Natural killer cell (primary cell): ENCODE measurements around the gene DCDC2C. TPM values are rescaled to one million over a fixed set of nuclear protein-coding genes. Genes with fewer than 3 reads are reported as not detected.

ENCODE experiments used
- ATAC-seq, 3 donors: fragments of 150-1000 bp in 2 of 3; fragments of 200-7000 bp in 1 of 3; cut with Tn5 transposase; 1 replicate in 1 of 3; 2 replicates in 2 of 3; pipeline ENCODE4 v1.10.0; 2021; ENCODE audit warnings: mild to moderate bottlenecking in 2 of 3, moderate library complexity in 2 of 3
- DNase-seq, 2 donors: peaks; one replicate each; pipeline versions ENCODE4 v3.0.0 to v3.0.0-alpha.2; 2013 to 2021; ENCODE audit warnings: mixed read lengths in 1 of 2
- H3K27ac ChIP-seq: one replicate; pipeline ENCODE4 v1.5.1; 2013; ENCODE audit warnings: mild to moderate bottlenecking, low read length
- H3K27me3 ChIP-seq: one replicate; pipeline ENCODE4 v1.6.1; 2013; ENCODE audit warnings: low read length; ENCODE audit not compliant: control insufficient read depth, insufficient read depth
- H3K36me3 ChIP-seq: one replicate; pipeline ENCODE4 v1.6.1; 2013; ENCODE audit warnings: low read length; ENCODE audit not compliant: control insufficient read depth, insufficient read depth
- H3K4me1 ChIP-seq: one replicate; pipeline ENCODE4 v1.6.1; 2013; ENCODE audit warnings: low read length; ENCODE audit not compliant: control insufficient read depth, insufficient read depth
- H3K4me3 ChIP-seq: one replicate; pipeline ENCODE4 v1.5.1; 2013; ENCODE audit warnings: low read length
- H3K9me3 ChIP-seq: one replicate; pipeline ENCODE4 v1.6.1; 2013; ENCODE audit warnings: low read length; ENCODE audit not compliant: control insufficient read depth, insufficient read depth
- H3K27ac Mint-ChIP-seq, 2 donors: one replicate each; pipeline ENCODE4 v1.8.0; 2022; ENCODE audit warnings: mild to moderate bottlenecking in 2 of 2, mixed read lengths in 2 of 2, moderate library complexity in 1 of 2
- H3K27me3 Mint-ChIP-seq, 2 donors: one replicate each; pipeline ENCODE4 v1.8.0; 2022; ENCODE audit warnings: low read depth in 2 of 2, mixed read lengths in 2 of 2
- H3K36me3 Mint-ChIP-seq: one replicate; pipeline ENCODE4 v1.8.0; 2022; ENCODE audit warnings: mixed read lengths
- H3K4me1 Mint-ChIP-seq, 2 donors: one replicate each; pipeline ENCODE4 v1.8.0; 2022; ENCODE audit warnings: mixed read lengths in 2 of 2
- H3K4me3 Mint-ChIP-seq: one replicate; pipeline ENCODE4 v1.8.0; 2022; ENCODE audit warnings: mild to moderate bottlenecking, moderate library complexity, mixed read lengths
- H3K9me3 Mint-ChIP-seq, 2 donors: one replicate each; pipeline ENCODE4 v1.8.0; 2022; ENCODE audit warnings: mixed read lengths in 2 of 2
- WGBS: methylation state at CpG from one replicate; pipeline ENCODE4 v1.1.7; 2013; ENCODE audit warnings: missing lambda C conversion rate; ENCODE audit not compliant: insufficient coverage; 5-methylcytosine and 5-hydroxymethylcytosine counted together
- intact Hi-C: fragments of 100-400 bp; cut with micrococcal nuclease; formaldehyde crosslinking; loops from one replicate; pipeline ENCODE4 v1.14.2; 2022
- total RNA-seq, 4 donors: library from RNA; stranded (reverse); fragments of 120-200 nt in 1 of 4; gene quantifications; one replicate each; pipeline versions ENCODE4 v1.2.3 to v1.2.4, GENCODE V29; 2013 to 2022
- TF ChIP-seq, protein P1 (sequence below): fragments of 200-600 bp; IDR thresholded peaks from one replicate; pipeline ENCODE4 v1.8.0; 2022; ENCODE audit warnings: antibody characterized with exemption

The DCDC2C gene
- total RNA-seq, 3 donors from 2014 or later (not counting 1 experiment from before 2014, with no cell fraction given): not detected

DNA sequence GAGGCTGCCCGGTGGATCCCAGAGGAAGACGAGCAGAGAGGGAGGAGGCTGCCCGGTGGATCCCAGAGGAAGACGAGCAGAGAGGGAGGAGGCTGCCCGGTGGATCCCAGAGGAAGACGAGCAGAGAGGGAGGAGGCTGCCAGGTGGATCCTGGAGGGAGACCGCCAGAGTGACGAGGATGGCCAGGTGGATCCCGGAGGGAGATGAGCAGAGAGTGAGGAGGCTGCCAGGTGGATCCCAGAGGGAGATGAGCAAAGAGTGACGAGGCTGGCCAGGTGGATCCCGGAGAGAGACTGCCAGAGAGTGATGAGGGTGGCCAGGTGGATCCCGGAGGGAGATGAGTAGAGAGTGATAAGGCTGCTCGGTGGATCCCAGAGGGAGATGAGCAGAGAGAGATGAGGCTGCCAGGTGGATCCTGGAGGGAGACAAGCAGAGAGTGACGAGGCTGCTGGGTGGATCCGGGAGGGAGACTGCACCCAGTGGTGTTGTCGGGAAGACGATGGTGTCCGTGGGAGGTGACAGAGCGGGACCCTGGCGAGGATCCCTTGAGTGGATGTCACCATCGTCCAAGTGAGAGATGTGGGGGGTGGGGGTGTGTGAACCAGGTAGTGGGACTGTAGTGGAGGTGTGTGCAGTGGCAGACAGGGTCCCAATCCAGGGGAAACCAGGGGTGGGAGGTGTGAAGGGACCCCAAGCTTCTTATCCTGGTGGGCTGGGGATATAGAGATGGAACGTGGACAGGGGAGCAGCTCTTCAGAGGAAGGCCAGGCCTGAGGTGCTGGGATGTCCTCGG is 22.3 kb downstream of the DCDC2C start:
- Histone ChIP-seq H3K27me3 (no peaks in the 10 kb centered on the region), H3K27ac (no peak overlapping the region), H3K36me3 (no peaks in the 10 kb centered on the region), H3K4me1 (no peaks in the 10 kb centered on the region), H3K4me3 (no peak overlapping the region), H3K9me3 (no peaks in the 10 kb centered on the region)
- DNase-seq (no peak), ATAC-seq (no peak)
- no peak overlapping the region for H3K27ac Mint-ChIP-seq
- WGBS: 86% methylated on average over 23 of the region's 23 CpGs
- H3K4me1 Mint-ChIP-seq: no peaks in the 10 kb centered on the region
- intact Hi-C loops: no loop called here
- H3K4me3 Mint-ChIP-seq: no peak overlapping the region
- H3K36me3 Mint-ChIP-seq: no peaks in the 10 kb centered on the region
- H3K27me3 Mint-ChIP-seq: peaks cover 0 to 2% of the 10 kb centered on the region in 2 donors
- H3K9me3 Mint-ChIP-seq: no peaks in the 10 kb centered on the region
- TF ChIP-seq, protein P1, sequence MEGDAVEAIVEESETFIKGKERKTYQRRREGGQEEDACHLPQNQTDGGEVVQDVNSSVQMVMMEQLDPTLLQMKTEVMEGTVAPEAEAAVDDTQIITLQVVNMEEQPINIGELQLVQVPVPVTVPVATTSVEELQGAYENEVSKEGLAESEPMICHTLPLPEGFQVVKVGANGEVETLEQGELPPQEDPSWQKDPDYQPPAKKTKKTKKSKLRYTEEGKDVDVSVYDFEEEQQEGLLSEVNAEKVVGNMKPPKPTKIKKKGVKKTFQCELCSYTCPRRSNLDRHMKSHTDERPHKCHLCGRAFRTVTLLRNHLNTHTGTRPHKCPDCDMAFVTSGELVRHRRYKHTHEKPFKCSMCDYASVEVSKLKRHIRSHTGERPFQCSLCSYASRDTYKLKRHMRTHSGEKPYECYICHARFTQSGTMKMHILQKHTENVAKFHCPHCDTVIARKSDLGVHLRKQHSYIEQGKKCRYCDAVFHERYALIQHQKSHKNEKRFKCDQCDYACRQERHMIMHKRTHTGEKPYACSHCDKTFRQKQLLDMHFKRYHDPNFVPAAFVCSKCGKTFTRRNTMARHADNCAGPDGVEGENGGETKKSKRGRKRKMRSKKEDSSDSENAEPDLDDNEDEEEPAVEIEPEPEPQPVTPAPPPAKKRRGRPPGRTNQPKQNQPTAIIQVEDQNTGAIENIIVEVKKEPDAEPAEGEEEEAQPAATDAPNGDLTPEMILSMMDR: no peak

DNA sequence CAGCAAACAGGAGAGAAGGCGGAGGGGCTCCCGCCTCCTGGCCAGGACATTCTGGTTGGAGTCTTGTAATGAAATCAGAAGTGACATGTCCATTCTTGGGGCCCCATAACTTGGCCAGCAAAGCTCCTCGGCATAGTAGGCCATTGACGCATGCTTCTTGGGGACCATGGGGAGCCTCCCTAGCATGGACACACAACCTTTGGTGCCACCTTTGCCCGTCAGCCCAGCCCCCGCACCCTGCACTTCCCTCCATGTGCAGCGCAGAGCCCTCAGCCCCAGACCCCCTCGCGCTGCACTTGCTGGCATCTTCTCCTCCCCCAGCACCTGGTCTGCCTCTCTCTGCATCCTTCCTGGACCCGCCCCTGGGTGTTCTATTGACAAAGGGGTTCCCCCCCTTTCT is 23.1 kb downstream of the DCDC2C start:
- TF ChIP-seq, protein P1: no peak
- H3K27ac Mint-ChIP-seq: no peak overlapping the region
- Histone ChIP-seq H3K27ac (no peak overlapping the region), H3K27me3 (no peaks in the 10 kb centered on the region), H3K9me3 (no peaks in the 10 kb centered on the region), H3K4me3 (no peak overlapping the region), H3K4me1 (no peaks in the 10 kb centered on the region), H3K36me3 (no peaks in the 10 kb centered on the region)
- H3K36me3 Mint-ChIP-seq: no peaks in the 10 kb centered on the region
- 94% methylated on average over 9 of the region's 10 CpGs for WGBS
- no peak for DNase-seq
- ATAC-seq: no peak
- no peaks in the 10 kb centered on the region for H3K4me1 Mint-ChIP-seq
- peaks cover 0 to 2% of the 10 kb centered on the region in 2 donors for H3K27me3 Mint-ChIP-seq
- intact Hi-C loops: no loop called here
- no peaks in the 10 kb centered on the region for H3K9me3 Mint-ChIP-seq
- no peak overlapping the region for H3K4me3 Mint-ChIP-seq

DNA sequence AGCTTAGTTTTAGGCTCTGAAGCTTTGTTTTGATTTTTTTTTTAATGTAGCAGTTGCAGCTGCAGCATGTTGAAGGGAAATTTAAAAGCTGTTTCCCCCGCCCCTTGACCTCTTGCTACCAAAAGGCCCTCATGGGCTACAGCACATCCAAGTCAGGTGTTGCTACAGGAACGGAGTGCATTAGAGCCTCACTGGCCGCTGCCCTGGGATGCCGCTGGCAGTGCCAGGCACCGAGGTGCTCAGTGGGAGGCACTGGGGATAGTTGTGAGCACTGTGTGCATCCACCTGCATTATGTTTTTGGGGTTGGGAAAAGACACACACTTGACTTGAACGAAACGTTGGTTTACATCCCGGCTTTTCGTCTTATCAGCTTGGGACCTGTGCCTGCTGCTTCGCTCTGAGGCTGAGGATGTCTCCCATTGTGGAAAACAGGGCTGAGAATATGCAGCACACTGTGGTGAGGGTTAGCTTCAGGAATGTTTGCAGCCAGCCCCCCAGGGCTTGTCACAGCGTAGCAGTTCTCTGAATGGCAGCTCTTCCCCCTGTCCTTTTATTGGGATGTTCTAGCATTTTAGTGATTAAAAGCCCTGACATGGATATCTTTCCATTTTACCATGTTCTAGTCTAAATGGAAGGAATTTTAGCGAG is 24.1 kb downstream of the DCDC2C start:
- Mint-ChIP-seq H3K27me3 (peaks cover 0 to under 1% of the 10 kb centered on the region in 2 donors), H3K27ac (no peak overlapping the region), H3K36me3 (no peaks in the 10 kb centered on the region)

More for the DNA sequence above, 24.1 kb downstream of the DCDC2C start:
- intact Hi-C loops: no loop called here
- ATAC-seq (no peak), DNase-seq (no peak)
- Mint-ChIP-seq H3K4me1 (no peaks in the 10 kb centered on the region), H3K4me3 (no peak overlapping the region), H3K9me3 (no peaks in the 10 kb centered on the region)
- Histone ChIP-seq H3K4me3 (no peak overlapping the region), H3K27me3 (no peaks in the 10 kb centered on the region), H3K36me3 (no peaks in the 10 kb centered on the region), H3K9me3 (no peaks in the 10 kb centered on the region), H3K4me1 (no peaks in the 10 kb centered on the region), H3K27ac (no peak overlapping the region)
- TF ChIP-seq, protein P1: no peak
- WGBS: 81% methylated on average over 12 of the region's 12 CpGs
